ENCODE data around the gene ANKRD11.
A peak's percentile ranks its signal among the peaks of the same experiment; 100 is the strongest.
"Not testable (repeated sequence)": the region's sequence is repeated elsewhere in the genome, so short reads cannot be mapped to it uniquely, and the experiment has no call there.

Gene ANKRD11

DNA sequence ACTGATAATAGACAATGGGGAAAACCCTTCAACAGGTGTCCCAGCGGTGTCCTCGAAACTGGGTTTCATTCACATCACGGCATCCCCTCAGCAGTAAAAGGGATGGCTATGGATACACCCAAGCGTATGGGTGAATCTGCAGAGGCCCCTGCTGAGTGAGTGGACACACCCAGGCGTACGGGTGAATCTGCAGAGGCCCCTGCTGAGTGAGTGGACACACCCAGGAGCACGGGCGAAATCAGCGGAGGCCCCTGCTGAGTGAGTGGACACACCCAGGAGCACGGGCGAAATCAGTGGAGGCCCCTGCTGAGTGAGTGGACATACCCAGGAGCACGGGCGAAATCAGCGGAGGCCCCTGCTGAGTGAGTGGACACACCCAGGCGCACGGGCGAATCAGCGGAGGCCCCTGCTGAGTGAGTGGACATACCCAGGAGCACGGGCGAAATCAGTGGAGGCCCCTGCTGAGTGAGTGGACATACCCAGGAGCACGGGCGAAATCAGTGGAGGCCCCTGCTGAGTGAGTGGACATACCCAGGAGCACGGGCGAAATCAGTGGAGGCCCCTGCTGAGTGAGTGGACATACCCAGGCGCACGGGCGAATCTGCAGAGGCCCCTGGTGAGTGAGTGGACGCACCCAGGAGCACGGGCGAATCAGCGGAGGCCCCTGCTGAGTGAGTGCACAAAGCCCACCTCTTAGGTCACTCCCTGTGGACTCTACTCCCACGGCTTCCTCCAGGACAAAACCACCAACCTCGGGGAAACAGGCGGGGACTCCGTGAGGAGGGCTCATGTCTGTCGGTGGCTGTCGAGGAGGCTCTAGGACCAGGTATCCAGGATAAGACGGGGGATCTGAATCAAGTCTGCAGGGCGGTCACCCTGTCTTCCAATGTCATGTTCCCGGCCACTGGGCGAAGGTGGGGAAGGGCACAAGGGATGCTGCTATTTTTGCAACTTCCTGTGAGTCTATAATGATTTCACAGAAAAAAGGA is 161.7 kb downstream of the ANKRD11 start:
- DNase-seq (ENCODE audit: low read depth) = not testable (repeated sequence)

DNA sequence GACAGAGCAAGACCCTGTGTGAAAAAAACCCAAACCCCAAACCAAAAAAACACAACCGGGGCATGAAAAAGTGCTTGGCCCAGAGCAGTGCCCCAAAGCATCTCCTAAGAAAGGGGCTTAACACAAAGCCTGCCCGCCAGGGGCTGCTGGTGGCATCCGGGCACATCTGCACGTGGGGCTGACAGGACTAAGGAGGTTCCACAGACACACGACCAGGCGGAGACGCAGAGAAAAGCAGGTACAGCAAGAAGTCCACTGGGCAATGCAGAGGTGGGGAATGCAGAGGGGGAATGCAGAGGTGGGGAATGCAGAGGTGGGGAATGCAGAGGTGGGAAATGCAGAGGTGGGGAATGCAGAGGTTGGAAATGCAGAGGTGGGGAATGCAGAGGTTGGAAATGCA is 163.6 kb downstream of the ANKRD11 start:
- DNase-seq (ENCODE audit: low read depth) = no peak

DNA sequence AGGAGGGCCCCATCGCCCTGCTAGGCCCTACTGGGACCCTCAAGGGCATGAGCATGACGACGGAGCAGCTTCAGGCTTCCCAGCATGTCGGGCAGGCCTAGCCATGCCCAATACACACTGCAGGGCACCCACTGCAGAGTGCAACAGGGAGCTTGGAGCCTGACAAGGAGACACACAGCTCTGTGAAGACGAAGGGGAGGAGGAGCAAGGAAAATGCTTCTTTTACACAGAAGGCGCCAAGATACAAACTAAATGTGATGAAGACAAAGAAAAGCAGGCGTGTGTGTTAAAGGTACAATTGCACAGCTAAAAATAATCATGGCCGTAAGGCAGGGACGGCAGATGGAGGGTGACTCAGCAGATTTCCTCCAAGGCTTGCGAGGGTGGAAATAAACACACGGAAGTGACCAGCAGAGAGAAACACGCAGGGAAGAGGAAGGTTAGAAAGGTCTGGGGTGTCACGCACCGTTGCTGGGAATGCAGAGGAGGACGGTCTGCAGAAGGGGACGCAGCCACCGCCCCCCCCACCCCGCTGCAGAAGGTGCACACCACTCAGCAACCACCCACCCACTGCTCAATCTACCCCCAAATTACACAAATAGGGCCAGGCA is 164.4 kb downstream of the ANKRD11 start:
- DNase-seq (ENCODE audit: low read depth) = no peak

DNA sequence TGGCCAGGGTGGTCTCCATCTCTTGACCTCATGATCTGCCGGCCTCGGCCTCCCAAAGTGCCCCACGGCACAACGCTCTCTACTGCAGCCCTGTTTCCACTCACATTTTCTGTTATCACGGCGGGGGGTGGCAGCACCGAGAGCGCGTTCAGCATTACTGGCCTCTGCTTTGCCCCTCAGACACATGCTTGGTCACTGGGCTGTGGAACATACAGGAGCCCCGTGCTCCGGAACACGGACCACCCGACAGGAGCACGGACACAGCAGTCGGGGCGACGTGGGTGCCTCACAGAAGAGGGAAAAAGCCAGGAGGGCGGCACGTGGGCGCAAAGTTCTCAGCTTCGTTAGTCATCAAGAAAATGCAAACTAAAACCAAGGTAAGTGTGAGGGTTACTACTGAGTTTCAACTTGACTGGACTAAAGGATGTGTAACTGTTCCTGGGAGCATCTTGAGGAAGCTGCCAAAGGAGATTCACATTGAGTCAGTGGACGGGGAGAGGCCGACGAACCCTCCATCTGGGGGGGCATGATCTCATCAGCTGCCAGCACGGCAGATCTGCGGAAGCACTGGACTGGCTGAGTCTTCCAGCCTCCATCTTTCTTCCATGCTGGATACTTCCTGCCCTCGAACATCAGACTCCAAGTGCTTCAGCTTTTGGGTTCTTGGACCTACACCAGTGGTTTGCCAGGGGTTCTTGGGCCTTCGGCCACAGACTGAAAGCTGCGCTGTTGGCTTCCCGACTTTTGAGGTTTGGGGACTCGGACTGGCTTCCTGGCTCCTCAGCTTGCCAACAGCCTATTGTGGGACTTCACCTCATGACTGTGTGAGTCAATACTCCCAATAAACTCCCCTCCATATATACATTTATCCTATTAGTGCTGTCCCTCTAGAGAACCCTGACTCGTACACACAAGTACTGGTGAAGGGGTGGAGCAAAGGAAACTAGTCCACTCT is 166.0 kb downstream of the ANKRD11 start:
- no peak for DNase-seq (ENCODE audit: low read depth)

DNA sequence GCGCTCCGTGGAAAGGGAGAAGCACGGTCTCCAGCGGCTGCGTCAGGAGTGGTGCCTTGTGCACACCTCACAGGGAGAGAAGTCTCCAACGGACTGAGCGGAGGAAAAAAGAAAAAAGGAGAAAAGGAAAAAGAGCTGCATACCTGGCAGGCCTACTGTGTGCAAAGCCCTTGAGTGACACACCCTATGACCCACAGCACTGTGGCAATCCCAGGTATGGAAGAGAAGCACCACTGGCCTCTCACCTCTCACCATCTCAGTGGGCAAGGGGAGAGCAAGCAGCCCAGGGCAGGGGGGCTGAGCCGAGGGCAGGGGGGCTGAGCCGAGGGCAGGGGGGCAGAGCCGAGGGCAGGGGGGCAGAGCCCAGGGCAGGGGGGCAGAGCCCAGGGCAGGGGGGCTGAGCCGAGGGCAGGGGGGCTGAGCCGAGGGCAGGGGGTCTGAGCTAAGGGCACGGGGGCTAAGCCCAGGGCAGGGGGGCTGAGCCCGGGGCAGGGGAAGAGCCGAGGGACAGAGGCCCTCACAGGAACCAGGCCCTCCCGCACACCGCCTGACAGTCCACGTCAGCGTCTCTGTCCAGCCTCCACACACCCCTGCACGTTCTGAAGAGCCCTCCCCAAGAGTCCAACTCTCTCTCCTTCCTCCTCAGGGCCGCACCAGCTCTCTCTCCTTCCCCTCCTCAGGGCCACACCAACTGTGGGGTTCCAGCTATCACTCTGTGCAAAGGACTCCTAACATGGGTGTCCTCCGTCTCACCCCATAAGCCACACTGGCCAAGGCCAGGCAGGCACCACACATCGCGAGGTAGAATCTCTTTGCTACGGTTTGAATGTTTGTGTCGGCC is 167.0 kb downstream of the ANKRD11 start:
- no peak for DNase-seq (ENCODE audit: low read depth)

DNA sequence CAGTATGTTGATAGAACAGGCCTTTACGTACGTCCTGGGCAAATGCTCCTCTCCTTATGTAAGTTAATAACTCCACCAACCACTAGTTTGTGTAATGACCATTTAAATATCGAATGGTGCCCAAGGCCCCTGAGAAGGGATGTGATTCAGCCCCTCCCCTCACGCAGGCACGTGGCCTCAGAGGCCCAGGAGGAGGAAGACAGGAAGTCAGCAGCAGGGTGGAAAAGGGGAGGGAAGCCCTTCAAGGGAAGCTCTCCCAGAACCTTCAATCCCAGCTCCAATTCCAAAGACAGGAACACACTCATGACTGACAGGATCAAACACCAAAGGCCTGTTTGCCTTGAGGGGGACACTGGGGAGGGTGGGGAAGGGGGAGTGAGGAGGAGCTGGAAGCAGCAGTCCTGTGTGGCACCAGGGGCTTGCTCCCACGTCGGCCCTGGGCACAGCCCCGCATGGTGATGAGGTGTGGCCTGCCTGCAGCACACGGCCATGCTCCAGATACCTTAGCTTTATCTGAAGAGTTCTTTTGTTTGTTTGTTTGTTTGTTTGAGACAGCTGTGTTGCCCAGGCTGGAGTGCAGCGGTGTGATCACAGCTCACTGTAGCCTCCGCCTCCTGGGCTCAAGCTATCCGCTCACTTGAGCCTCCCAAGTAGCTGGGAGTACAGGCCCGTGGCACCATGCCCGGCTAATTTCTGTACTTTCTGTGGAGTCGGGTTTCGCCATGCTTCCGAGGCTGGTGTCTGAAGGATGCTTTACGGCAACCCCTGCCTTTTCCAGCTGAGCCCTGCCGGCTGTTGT is 167.8 kb downstream of the ANKRD11 start:
- no peak for DNase-seq (ENCODE audit: low read depth)

DNA sequence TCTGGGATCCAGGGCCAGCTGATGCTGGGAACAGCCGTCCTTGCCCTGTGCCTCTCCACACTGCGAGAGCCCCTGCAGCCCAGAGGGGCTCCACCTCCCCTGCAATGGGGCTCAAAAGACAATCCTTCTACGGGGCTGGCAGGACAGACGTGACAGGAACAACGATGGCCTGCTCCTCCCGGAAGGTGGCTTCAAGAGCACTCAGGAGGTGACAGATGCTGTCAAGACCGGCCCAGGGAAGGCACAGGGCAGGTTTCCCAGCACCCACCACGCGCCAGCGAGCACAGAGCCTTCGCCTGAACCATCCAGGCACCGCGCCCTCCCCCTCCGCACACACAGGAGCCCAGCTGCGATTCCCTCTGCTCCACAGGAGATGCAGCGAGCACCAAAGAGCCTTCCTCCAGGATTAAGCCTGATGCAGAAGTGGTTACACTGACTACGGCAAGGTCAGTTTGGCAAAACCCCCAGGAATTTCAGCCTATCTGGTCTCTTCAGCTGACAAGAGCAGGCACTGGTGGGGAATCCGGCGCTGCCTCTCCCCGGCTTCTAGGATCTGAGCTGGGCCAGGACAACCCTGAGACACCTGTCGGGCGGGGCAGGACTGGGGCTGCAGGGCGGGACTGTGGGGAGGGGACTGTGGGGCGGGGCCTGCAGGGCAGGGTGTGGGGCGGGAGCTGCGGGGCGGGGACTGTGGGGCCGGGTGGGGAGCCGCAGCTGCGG is 169.4 kb downstream of the ANKRD11 start:
- no peak for DNase-seq (ENCODE audit: low read depth)

DNA sequence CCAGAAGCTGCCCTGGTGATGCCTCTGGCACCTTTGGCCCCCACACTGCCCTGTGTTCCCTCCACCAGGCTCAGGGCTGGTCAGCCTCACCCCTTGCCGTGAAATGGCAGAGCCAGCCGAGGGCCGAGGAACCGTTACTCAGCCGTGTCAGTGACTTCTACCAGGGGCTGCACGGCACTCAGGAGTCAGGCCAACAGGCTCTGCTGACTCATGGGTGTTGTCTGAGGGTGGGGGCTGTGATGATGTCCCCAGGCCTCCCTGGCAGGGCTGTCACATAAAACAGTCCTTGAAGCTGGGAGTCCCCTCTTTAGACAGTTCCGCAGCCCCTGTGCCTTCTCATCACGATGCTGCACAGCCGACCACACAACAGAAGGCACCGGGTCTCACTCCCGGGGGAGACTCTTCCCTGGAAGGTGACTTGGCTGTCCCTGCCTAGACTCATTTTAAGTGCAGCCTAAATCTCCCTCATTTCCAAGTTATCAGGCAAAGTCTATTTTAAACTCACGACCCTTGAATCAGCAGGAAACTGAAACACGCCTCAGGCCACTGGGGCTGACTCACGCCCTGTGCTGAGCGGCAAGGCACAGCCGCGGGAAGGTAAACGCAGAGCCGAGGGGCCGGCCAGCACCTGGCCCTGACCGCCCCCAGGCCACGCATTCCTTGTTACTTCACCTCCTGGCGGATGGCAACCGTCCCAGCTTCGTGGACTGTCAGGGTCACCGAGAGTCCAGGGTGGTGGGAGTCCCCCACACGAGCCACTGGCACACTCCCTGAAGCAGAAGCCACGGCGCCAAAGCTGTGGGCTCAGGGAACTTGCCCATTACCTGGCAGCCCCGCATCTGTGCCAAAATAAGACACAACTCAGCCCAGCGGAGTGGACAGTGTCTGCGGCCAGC is 170.2 kb downstream of the ANKRD11 start:
- DNase-seq (ENCODE audit: low read depth) = no peak

DNA sequence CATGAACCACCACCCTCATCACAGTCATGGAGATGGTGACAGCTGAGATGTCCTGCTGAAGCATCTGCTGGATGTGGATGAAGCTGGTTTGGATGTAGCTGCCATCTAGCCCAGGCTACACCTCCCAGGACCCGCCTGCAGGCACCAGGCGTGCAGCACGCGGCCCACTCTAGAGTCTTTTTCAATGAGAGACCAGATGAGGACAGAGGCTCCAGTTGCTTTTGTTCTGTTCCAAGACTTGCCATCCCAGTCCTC is 170.8 kb downstream of the ANKRD11 start:
- no peak for DNase-seq (ENCODE audit: low read depth)

DNA sequence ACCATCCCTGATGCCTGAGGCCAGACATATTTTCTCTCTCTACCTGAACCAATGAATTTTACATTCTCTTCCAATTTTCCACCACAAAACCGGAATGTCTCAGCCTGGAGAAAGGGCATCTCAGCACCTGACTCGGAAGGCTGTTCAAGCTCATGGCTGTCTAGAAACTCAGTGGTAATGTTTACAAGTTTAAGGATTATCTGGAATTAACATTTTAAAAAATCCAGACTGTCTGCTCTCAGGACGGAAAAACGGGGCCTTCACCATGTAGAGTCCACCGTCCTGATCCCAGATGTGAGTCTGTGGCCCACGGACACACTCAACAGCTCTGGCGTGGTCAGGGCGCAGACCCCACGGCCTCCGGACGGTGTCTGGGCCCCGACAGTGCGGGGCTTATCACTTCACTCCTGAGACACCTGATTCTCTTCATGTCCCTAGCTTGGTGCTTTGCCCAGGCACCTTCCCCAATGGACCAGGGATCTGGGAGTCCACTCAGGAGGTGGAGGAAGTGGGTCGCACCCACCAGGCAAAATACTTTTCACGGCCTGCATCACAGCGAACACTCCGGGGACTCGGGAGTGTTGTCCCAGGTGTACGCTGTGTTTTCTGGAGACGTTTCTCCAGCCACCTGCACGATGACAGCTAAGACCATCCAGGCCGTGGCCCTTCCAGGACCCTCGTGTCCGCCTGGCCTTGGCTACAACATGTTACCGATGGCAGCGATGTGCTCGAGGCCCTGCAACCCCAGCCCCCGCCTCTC is 171.3 kb downstream of the ANKRD11 start:
- DNase-seq (ENCODE audit: low read depth) = no peak

DNA sequence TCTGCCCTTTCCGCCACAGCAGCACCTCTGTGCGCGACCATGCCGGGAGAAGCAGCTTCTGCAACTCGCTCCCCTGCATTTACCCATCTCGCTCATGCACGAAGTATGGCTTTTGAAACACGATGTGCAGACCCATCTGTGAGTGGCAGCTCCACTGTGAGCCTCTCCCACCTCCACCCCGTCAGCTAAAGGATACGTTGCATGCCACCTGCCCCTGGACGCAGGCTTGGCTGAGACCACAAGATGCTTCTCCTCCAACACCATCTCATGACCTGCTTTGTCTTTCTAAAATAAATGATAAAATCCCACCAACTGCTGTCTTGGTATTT is 172.0 kb downstream of the ANKRD11 start:
- no peak for DNase-seq (ENCODE audit: low read depth)

DNA sequence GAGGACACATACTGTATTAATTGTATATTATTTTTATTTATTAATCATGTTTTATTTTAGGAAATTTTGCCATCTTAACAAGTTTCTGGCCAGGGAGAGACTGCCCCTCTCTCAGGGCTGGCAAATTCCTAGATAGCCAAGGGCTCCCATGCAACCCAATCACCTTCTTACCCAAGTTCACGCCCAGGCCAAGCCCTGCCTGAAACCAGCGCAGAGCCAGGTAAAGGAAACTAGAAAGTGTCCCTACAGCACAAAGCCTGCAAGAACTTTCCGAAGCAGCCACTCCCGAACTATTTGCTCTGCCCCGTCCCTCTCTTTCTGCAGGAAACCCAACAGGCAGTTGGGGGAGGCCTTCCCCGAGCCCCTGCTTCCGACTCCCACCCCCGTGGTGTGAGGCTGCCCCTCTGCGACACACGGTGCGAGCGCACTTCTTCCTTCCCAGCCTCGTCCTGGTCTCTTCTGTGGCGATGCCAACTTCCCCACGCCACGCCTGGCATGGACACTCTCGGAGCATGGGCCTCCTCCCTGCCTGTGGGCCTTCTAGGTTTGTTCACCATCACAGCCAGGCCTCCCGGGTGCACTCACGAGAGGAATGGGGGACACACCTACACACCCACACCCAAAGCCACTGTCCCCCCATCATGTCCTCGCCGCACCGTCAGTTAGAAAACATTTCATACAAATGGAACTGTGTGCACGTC is 172.5 kb downstream of the ANKRD11 start:
- no peak for DNase-seq (ENCODE audit: low read depth)

DNA sequence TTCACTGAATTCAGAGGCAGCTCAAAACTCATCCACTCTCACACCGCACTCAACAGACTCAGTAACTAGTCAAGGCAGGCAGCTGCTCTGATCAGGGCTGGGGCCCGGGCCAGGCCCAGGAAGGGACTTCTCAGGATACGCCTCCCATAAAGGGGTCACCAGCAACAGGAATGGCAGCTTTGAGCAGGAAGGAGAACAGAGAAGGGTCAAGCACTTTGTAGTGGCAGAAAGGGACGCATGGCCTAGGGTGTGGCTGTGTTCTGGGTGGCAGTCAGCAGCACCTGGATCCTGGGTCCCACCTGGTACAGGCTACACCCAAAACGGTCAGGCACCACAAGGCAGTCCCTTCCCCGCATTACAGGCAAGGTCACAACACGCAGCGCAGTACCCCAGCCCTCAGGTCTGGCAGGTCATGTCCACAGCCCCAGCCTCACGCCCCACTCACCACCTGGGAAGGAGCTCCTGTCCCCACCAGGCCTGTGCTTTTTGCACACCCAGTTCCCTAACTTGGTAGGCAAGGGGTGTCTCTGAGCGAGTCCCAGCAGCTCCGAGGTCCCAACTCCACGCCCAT is 173.2 kb downstream of the ANKRD11 start:
- no peak for DNase-seq (ENCODE audit: low read depth)

DNA sequence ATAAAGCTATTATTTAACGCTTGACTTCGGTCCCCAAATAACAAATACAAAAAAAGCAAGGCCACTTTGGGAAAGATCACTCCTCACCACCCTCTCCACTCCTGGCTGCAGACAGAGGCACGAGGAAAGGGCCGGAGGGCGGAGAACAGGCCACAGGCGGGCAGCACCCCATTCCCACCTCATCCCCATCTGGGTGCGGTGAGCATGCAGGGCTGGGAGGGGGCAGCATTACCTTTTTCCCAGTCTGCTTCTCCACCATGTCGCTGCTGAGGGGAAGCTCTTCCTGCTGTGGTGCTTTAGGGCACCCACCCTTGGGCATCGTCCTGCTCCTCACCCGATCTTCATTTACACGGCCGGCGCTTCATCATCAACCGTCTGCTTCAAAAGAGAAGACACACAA is 173.7 kb downstream of the ANKRD11 start:
- DNase-seq (ENCODE audit: low read depth) = no peak

DNA sequence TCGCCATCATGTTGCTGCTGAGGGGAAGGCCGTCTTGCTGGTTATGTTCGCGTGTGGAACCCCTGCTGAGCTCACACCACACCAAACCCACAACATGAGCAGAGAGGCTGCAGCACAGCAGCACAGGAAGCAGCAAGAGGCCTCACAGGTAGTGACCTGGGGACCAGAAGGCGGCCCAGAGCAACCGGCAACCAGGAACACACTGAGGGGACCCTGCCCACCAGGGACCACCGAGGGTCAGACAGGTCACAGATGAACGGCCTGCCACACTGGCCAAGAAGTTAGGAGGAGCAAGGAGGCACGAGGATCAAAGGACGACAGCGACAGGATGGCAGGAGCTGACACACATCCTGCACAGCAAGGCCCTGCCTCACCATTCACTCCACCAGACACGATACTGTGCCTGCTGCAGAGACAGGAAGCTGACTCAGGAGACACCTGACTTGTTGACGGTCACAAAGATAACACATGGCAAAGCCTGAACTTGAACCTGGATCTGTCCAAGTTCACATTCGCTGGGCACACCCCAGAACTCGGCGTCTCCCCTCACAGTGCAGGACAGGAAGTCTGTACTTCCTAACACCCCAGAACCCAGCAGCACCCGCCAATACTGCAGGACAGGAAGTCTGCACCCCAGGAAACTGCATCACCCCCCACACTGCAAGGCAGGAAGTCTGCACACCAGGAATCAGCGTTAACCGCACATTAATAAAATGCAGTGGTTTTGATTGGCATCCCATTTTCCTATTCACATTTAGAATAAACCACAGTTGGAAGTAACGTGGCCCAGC is 174.4 kb downstream of the ANKRD11 start:
- DNase-seq (ENCODE audit: low read depth) = peak; percentile 57

DNA sequence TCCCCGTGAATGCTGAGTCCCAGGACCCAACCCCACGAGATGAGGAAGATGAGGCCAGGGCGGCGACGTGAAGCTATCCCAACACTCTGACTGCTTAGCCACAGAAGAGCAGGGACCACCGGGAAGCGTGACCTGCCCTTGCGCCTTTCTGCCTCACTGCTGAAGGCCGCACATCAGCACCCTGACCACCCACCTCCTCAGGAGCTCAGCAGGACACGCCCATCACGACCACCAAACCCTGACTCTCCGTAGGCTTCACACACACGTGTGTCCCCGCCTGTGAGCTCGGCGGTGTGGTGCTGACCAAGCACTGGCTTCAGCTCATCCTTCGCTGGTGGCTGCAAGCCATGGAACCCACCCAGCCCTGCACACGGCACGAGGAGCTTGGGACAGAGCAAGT is 175.1 kb downstream of the ANKRD11 start:
- DNase-seq (ENCODE audit: low read depth) = no peak

DNA sequence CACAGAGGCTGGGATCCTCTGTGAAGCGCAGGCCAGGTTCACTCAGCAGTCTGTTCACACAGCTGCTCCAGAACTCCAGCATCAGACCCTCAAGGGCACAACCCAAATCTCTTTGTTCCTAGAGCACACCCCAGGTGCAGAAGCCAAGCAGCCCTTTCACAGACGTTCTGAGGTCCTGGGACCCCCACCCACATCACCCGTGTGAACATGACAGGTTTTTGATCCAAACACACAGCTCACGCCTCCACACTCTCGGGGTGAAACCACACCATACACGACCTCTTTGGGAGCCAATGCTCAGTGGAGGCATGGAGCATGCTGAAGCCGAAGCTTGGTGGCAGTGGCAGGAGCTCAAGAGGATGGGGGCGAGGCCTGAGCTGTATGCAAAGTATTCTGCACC is 175.5 kb downstream of the ANKRD11 start:
- DNase-seq (ENCODE audit: low read depth) = no peak

Measured in stimulated activated CD8-positive, alpha-beta memory T cell treated with anti-CD3 and anti-CD28 coated beads, Interleukin-12 subunit alpha, Interleukin-12 subunit beta, amount 100 ng/mL, for 4 hours (primary cell).